Heart right ventricle (tissue), 16 donors: ENCODE measurements around the gene ZNF362. TPM values are rescaled to one million over a fixed set of nuclear protein-coding genes. Genes with fewer than 3 reads are reported as not detected.

Experiments
- ATAC-seq, 8 donors: fragments of 200-7000 bp; cut with Tn5 transposase; one replicate each; pipeline ENCODE4 v1.9.1; 2020; ENCODE audit warnings: mild to moderate bottlenecking in 8 of 8, moderate library complexity in 8 of 8, moderate number of reproducible peaks in 1 of 8
- DNase-seq, 2 donors: peaks; one replicate each; pipeline ENCODE4 v3.0.0-alpha.2; 2020
- H3K27ac ChIP-seq, 10 donors: fragments of 200-600 bp; sonication (generic) in 2 of 10; one replicate each; pipeline versions ENCODE4 v1.5.0 to v1.8.0; 2020 to 2022; ENCODE audit warnings: mild to moderate bottlenecking in 3 of 10
- H3K27me3 ChIP-seq, 7 donors: fragments of 200-600 bp; one replicate each; pipeline ENCODE4 v1.8.0; 2021 to 2022; ENCODE audit warnings: mild to moderate bottlenecking in 2 of 7
- H3K36me3 ChIP-seq, 9 donors: fragments of 200-600 bp; sonication (generic) in 1 of 9; one replicate each; pipeline versions ENCODE4 v1.5.0 to v1.8.0; 2020 to 2022; ENCODE audit warnings: mild to moderate bottlenecking in 2 of 9
- H3K4me1 ChIP-seq, 9 donors: fragments of 200-600 bp; sonication (generic) in 1 of 9; one replicate each; pipeline versions ENCODE4 v1.5.0 to v1.8.0; 2020 to 2022; ENCODE audit warnings: mild to moderate bottlenecking in 4 of 9
- H3K4me3 ChIP-seq, 10 donors: fragments of 200-600 bp; sonication (generic) in 2 of 10; one replicate each; pipeline versions ENCODE4 v1.5.0 to v1.8.0; 2020 to 2022; ENCODE audit warnings: mild to moderate bottlenecking in 7 of 10, moderate library complexity in 2 of 10
- H3K9me3 ChIP-seq, 11 donors: fragments of 200-600 bp in 10 of 11; sonication (generic) in 2 of 11; one replicate each; pipeline versions ENCODE4 v1.5.0 to v1.8.0; 2013 to 2022; ENCODE audit warnings: mild to moderate bottlenecking in 2 of 11, control low read depth in 1 of 11, moderate library complexity in 1 of 11
- CTCF ChIP-seq, 9 donors: fragments of 200-600 bp; sonication (generic) in 2 of 9; IDR thresholded peaks; one replicate each; pipeline versions ENCODE4 v1.5.0 to v1.8.0; 2021 to 2022; ENCODE audit warnings: antibody characterized with exemption in 9 of 9, mild to moderate bottlenecking in 5 of 9, moderate library complexity in 1 of 9
- WGBS, 2 donors: extraction: QIAGEN DNeasy Blood & Tissue Kit; methylation state at CpG; one replicate each; pipeline ENCODE4 v1.1.7; 2013; ENCODE audit warnings: inconsistent platforms in 1 of 2; 5-methylcytosine and 5-hydroxymethylcytosine counted together
- intact Hi-C, 10 donors: fragments of 100-400 bp; cut with DNase I; formaldehyde crosslinking; loops; one replicate each; pipeline versions ENCODE4 v1.11.1 to v1.14.2; 2022
- polyA plus RNA-seq, 2 donors: library from polyadenylated mRNA; stranded (reverse); fragments of 200-250 nt; gene quantifications; one replicate each; pipeline ENCODE4 v1.2.3, GENCODE V29; 2013
- total RNA-seq, 10 donors: library from RNA; stranded (reverse); fragmentation: NEBNext Ultra II Directional in 3 of 10; extraction: Animal tissue kit (Norgen Biotek cat#: 25700) in 3 of 10; gene quantifications; one replicate each; pipeline versions ENCODE4 v1.2.1 to v1.2.4, GENCODE V29; 2021 to 2023
- donor health status: Arrhythmogenic right ventricular cardiomyopathy.
- donor health status: ischemic (EF 13 %, LVEDD 7.1; RV severe dilation, severe dysfunction).
- donor health status: healthy with polysubstance abuse.
- donor health status: DM: no; HTN: yes; CAD: no.
- donor health status: DM: no; HTN: no; CAD: no.
- donor health status: ischemic (EF 25% LVEDD 6.9; RV normal size, moderate dysfunction).
- donor health status: ischemic (EF 25% LVEDD 5.7; RV mildly dilated, moderate dysfunction).
- donor health status: healthy.
- donor health status: DM: yes; HTN: yes; CAD: no.
- donor health status: Ischemic cardiomyopathy.
- donor health status: ischemic (EF 35%, LVEDD 5.7; RV mildly dilated, moderate dysfunction).
- donor health status: nonischemic (EF 11% LVEDD 7.7; RV severe dilation, severe dysfunction).
- donor health status: DM: yes; HTN: yes; CAD: no.
- donor health status: PGD.
- donor health status: ischemic (EF 29% LVEDD 5.4; RV normal size, mild dysfunction).
- donor health status: nonischemic (EF 23%, LVEDD 6.1; RV moderate dilation, normal function).

The ZNF362 gene
- total and polyA plus RNA-seq, 12 donors = 9.1 to 39.2 (median 31.3) TPM

GRCh38 chr1:33330906-33331305 is 74.6 kb downstream of the ZNF362 start:
- ATAC-seq (no peak), DNase-seq (no peak)
- Histone ChIP-seq H3K27ac (peak overlapping the region in 4 of 10 donors; percentile 30 to 100 (median 75)), H3K36me3 (peaks cover 0 to 93% (median 61%) of the 10 kb centered on the region in 9 donors), H3K27me3 (no peaks in the 10 kb centered on the region), H3K9me3 (no peaks in the 10 kb centered on the region), H3K4me1 (peaks cover 35 to 100% (median 82%) of the 10 kb centered on the region in 9 donors), H3K4me3 (no peak overlapping the region)
- intact Hi-C loops = loop anchor here in 2 of 10 donors (5.0 kb wide), 1 partner anchor 36 kb away; no protein-coding TSS in a partner anchor
- WGBS, 2 donors = 93 to 96% methylated on average over 7 of the region's 7 CpGs
- TF ChIP-seq CTCF (IDR thresholded peaks at IDR 0.05) = no peak

- Histone ChIP-seq H3K9me3 (no peaks in the 10 kb centered on the region), H3K4me3 (no peak overlapping the region), H3K27ac (peak overlapping the region in 8 of 10 donors; percentile 8 to 100 (median 68)), H3K27me3 (no peaks in the 10 kb centered on the region), H3K4me1 (peaks cover 39 to 100% (median 86%) of the 10 kb centered on the region in 9 donors), H3K36me3 (peaks cover 0 to 90% (median 53%) of the 10 kb centered on the region in 9 donors)
- WGBS, 2 donors = 44 to 59% methylated on average over 10 of the region's 10 CpGs
- no peak for TF ChIP-seq CTCF (IDR thresholded peaks at IDR 0.05)
- intact Hi-C loops = loop anchor here in 2 of 10 donors (5.0 kb wide), 1 partner anchor 36 kb away; no protein-coding TSS in a partner anchor
- no peak for DNase-seq
- no peak for ATAC-seq
Measured at GRCh38 chr1:33331444-33332356, 75.4 kb downstream of the ZNF362 start.

GRCh38 chr1:33332357-33332789 is 76.1 kb downstream of the ZNF362 start:
- peak in 1 of 8 donors; percentile 9 for ATAC-seq
- Histone ChIP-seq H3K27ac (peak overlapping the region in 9 of 10 donors; percentile 8 to 100 (median 63)), H3K4me3 (no peak overlapping the region), H3K36me3 (peaks cover 0 to 89% (median 48%) of the 10 kb centered on the region in 9 donors), H3K27me3 (no peaks in the 10 kb centered on the region), H3K9me3 (no peaks in the 10 kb centered on the region), H3K4me1 (peaks cover 37 to 100% (median 88%) of the 10 kb centered on the region in 9 donors)
- WGBS, 2 donors = 67 to 68% methylated on average over 10 of the region's 10 CpGs
- no peak for DNase-seq
- intact Hi-C loops = loop anchor here in 2 of 10 donors (5.0 kb wide), 1 partner anchor 35 kb away; no protein-coding TSS in a partner anchor
- no peak for TF ChIP-seq CTCF (IDR thresholded peaks at IDR 0.05)

GRCh38 chr1:33332881-33333280 is 76.6 kb downstream of the ZNF362 start:
- H3K9me3 ChIP-seq = no peaks in the 10 kb centered on the region
- H3K4me1 ChIP-seq = peaks cover 35 to 100% (median 88%) of the 10 kb centered on the region in 9 donors
- DNase-seq (no peak), ATAC-seq (peak in 4 of 8 donors; percentile 12 to 54 (median 39))
- H3K27ac ChIP-seq = peak overlapping the region in 9 of 10 donors; percentile 32 to 100 (median 63)
- TF ChIP-seq CTCF (IDR thresholded peaks at IDR 0.05) = no peak
- H3K27me3 ChIP-seq = no peaks in the 10 kb centered on the region
- intact Hi-C loops = loop anchor here in 2 of 10 donors (5.0 kb wide), 1 partner anchor 34 kb away; no protein-coding TSS in a partner anchor
- no peak overlapping the region for H3K4me3 ChIP-seq
- H3K36me3 ChIP-seq = peaks cover 0 to 88% (median 43%) of the 10 kb centered on the region in 9 donors
- 55% methylated on average over 5 of the region's 5 CpGs for WGBS, 2 donors
